Left ventricle myocardium inferior (tissue), 1 donor: ENCODE results near the gene IPPK. TPM values are rescaled to one million over a fixed set of nuclear protein-coding genes. Genes with fewer than 3 reads are reported as not detected.

Experiments
- DNase-seq: peaks from one replicate; pipeline ENCODE4 v3.0.0-alpha.2; 2020
- H3K27ac ChIP-seq: fragments of 200-600 bp; replicated peaks from 2 replicates; pipeline ENCODE4 v1.8.0; 2021
- H3K27me3 ChIP-seq: fragments of 200-600 bp; 2 replicates; pipeline ENCODE4 v1.8.0; 2021; ENCODE audit warnings: low read depth
- H3K36me3 ChIP-seq: fragments of 200-600 bp; 2 replicates; pipeline ENCODE4 v1.8.0; 2021
- H3K4me1 ChIP-seq: fragments of 200-600 bp; 2 replicates; pipeline ENCODE4 v1.8.0; 2021
- H3K4me3 ChIP-seq: fragments of 200-600 bp; 2 replicates; pipeline ENCODE4 v1.8.0; 2021; ENCODE audit warnings: mild to moderate bottlenecking, moderate library complexity
- H3K9me3 ChIP-seq: fragments of 200-600 bp; replicated peaks from 2 replicates; pipeline ENCODE4 v1.8.0; 2021
- intact Hi-C: fragments of 100-400 bp; cut with micrococcal nuclease; formaldehyde crosslinking; loops from one replicate; pipeline ENCODE4 v1.11.0; 2022
- total RNA-seq: library from RNA; stranded (reverse); fragmentation: NEBNext Ultra II Directional; extraction: Animal tissue kit (Norgen Biotek cat#: 25700); gene quantifications from one replicate; pipeline ENCODE4 v1.2.1, GENCODE V29; 2021
- TF ChIP-seq, protein P1 (sequence below): fragments of 200-600 bp; IDR thresholded peaks from 2 replicates; pipeline ENCODE4 v1.8.0; 2021; ENCODE audit warnings: antibody characterized with exemption, mild to moderate bottlenecking, borderline replicate concordance
- donor health status: DM: no; HTN: yes; CAD: no; lungs with severe emphysema.

IPPK gene
- total RNA-seq, 1 donor from 2014 or later, result 7.3 TPM

DNA sequence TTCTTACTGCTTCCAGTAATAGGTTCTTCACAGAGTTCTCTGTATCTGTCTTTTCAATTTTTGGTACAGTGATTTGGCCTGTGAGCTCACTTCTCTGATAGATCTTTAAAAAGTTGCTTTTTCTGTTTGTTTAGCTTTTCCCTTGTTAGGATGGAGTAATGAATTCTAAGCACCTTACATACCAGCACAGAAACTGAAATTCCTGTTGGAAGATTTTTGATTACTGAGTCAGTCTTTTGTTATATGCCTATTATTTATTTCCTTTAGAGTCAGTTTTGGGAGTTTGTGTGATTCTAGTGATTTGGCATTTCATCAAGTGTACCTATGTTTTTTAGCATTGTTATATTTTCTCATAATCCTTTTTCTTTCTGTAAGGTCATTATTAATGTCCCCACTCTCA is 37.6 kb upstream of the IPPK start:
- TF ChIP-seq, protein P1, sequence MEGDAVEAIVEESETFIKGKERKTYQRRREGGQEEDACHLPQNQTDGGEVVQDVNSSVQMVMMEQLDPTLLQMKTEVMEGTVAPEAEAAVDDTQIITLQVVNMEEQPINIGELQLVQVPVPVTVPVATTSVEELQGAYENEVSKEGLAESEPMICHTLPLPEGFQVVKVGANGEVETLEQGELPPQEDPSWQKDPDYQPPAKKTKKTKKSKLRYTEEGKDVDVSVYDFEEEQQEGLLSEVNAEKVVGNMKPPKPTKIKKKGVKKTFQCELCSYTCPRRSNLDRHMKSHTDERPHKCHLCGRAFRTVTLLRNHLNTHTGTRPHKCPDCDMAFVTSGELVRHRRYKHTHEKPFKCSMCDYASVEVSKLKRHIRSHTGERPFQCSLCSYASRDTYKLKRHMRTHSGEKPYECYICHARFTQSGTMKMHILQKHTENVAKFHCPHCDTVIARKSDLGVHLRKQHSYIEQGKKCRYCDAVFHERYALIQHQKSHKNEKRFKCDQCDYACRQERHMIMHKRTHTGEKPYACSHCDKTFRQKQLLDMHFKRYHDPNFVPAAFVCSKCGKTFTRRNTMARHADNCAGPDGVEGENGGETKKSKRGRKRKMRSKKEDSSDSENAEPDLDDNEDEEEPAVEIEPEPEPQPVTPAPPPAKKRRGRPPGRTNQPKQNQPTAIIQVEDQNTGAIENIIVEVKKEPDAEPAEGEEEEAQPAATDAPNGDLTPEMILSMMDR, result no peak
- DNase-seq, result no peak
- peaks cover 12% of the 10 kb centered on the region for H3K4me1 ChIP-seq
- intact Hi-C loops, result no loop called here
- no peaks in the 10 kb centered on the region for H3K27me3 ChIP-seq
- H3K9me3 ChIP-seq, result no peaks in the 10 kb centered on the region
- no peak overlapping the region for H3K4me3 ChIP-seq
- no peak overlapping the region for H3K27ac ChIP-seq
- H3K36me3 ChIP-seq, result peaks cover 29% of the 10 kb centered on the region

DNA sequence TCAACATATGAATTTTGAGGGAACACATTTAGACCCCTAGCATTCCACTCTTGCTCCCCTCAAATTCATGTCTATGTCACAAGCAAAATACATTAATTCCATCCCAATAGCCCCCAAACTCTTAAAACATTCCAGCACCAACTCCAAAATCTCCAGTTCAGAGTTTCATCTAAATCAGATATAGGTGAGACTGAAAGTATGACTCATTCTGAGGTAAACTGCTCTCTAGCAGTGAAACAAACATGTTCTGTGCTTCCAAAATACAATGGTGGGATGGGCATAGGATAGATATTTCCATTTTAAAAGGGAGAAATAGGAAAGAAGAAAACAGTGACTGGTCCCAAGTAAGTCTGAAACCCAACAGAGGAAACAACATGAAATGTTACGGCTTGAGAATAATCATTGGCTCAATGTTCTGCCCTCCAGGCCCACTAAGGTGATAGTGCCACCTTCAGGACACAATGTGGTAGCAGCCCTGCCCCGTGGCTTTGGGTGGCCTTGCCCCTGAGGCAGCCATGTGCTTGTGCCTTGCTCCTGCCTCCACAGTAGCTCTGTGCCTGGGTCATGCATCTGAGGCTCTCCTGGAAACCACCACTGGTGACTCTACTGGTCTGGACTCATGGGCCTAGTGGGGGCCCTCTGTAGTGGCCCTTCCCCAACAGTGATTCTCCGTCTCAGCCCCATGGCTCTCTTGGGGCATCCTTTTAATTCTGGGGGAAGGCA is 36.4 kb upstream of the IPPK start:
- no peaks in the 10 kb centered on the region for H3K9me3 ChIP-seq
- peaks cover 2% of the 10 kb centered on the region for H3K4me1 ChIP-seq
- intact Hi-C loops, result no loop called here
- TF ChIP-seq, protein P1, result peak; percentile 63
- H3K4me3 ChIP-seq, result no peak overlapping the region
- no peak for DNase-seq
- no peaks in the 10 kb centered on the region for H3K27me3 ChIP-seq
- H3K36me3 ChIP-seq, result peaks cover 21% of the 10 kb centered on the region
- H3K27ac ChIP-seq, result no peak overlapping the region

DNA sequence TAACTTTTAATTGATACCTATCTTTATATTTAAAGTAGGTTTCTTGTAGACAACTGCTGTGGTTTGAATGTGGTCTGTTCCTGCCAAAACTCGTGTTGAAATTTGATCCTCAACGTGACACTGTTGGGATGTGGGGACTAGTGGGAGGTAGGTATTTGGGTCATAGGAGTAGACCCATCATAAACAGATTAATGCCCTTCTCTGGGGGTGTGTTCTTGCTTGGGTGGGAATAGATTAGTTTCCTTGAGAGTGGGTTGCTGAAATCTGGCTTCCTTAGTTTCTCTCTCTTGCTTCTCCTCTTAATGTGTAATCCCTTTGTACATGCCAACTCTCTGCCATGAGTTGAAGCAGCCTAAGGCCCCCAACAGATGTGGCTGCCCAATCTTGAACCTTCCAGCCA is 34.6 kb upstream of the IPPK start:
- Histone ChIP-seq H3K4me3 (no peak overlapping the region), H3K9me3 (no peaks in the 10 kb centered on the region), H3K27ac (no peak overlapping the region), H3K36me3 (peaks cover 4% of the 10 kb centered on the region), H3K27me3 (no peaks in the 10 kb centered on the region), H3K4me1 (no peaks in the 10 kb centered on the region)
- intact Hi-C loops, result no loop called here
- DNase-seq, result no peak
- TF ChIP-seq, protein P1, result no peak

DNA sequence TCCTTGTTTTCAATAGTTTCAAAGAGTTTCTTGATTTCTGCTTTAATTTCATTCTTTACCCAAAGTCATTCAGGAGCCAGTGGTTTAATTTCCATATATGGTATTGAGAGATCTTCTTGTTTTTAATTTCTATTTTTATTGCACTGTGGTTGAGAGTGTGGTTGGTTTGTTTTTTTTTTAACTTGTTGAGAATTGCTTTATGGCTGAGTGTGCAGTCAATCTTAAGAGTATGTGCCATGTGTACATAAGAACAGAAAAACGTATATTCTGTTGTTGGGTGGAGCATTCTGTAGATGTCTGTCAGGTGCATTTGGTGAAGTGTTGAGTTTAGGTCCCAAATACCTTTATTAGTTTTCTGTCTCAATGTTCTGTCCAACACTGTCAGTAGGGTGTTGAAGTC is 26.7 kb upstream of the IPPK start:
- TF ChIP-seq, protein P1, result no peak
- DNase-seq, result no peak
- Histone ChIP-seq H3K9me3 (peaks cover 40% of the 10 kb centered on the region), H3K4me3 (no peak overlapping the region), H3K27ac (no peak overlapping the region), H3K27me3 (no peaks in the 10 kb centered on the region), H3K36me3 (no peaks in the 10 kb centered on the region), H3K4me1 (no peaks in the 10 kb centered on the region)
- intact Hi-C loops, result no loop called here

DNA sequence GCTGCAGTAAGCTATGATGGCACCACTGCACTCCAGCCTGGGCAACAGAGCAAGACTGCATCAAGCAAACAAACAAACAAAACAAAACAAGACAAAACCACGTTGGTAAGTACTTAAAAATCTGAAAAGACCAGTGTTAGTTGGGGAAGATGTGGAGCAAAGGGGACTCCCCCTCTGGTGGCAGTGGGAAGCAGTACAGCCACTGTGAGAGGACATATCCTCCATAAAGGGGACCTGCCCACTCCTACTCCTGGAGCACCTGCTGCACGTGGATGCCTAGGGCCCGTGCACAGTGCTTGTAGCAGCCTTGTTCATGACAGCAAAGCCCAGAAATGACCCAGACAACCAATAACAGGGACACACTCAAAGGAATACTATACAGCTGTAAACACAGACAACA is 17.0 kb upstream of the IPPK start:
- H3K27ac ChIP-seq, result no peak overlapping the region
- TF ChIP-seq, protein P1, result no peak
- H3K27me3 ChIP-seq, result no peaks in the 10 kb centered on the region
- H3K4me1 ChIP-seq, result no peaks in the 10 kb centered on the region
- H3K4me3 ChIP-seq, result no peak overlapping the region
- peaks cover 27% of the 10 kb centered on the region for H3K9me3 ChIP-seq
- DNase-seq, result no peak
- intact Hi-C loops, result no loop called here
- no peaks in the 10 kb centered on the region for H3K36me3 ChIP-seq
